ENCODE measurements around the gene PRODH2. TPM values are rescaled to one million over a fixed set of nuclear protein-coding genes. Genes with fewer than 3 reads are reported as not detected.

The PRODH2 gene
- total and polyA plus RNA-seq, 2 of the 13 experiments (the other 11 are each of a cell fraction or from before 2014, with no cell fraction given): 86.7 to 118 TPM

- no peaks in the 10 kb centered on the region for H3K79me2 ChIP-seq (ENCODE audit: insufficient read depth, low read length)
- FAIRE-seq: no peak
- no peaks in the 10 kb centered on the region for H4K20me1 ChIP-seq (ENCODE audit: insufficient read depth, low read length)
- intact Hi-C loops (cut with micrococcal nuclease; ENCODE audit: unreplicated experiment): loop anchor here (1.0 kb wide), 1 partner anchor 50 kb away; no protein-coding TSS in a partner anchor
- in situ Hi-C loops (cut with HindIII; ENCODE audit: extremely low pct_ligation_motif_present, low pct_unique_long_range_greater_than_20kb): no loop called here
- H2AFZ ChIP-seq (ENCODE audit: low read length): no peak overlapping the region
- ATAC-seq: peak; percentile 84
- H3K4me3 ChIP-seq (replicated peaks in 1 of 3; ENCODE audit: insufficient read depth in 1 of 3, low read depth in 2 of 3, low read length in 3 of 3): peak overlapping the region in 2 of 3 experiments; percentile 13 to 34; a peak in 1 of 6 replicates
- no peaks in the 10 kb centered on the region for H3K9me3 ChIP-seq (ENCODE audit: low read length)
- peak; percentile 40 for DNase-seq (ENCODE audit: low spot score)
- peak overlapping the region; percentile 11; the same call in 1 of the 2 replicates for H3K9ac ChIP-seq (ENCODE audit: insufficient read depth, low read depth, low read length)
- no peaks in the 10 kb centered on the region for H3K36me3 ChIP-seq (replicated peaks in 1 of 2; ENCODE audit: control insufficient read depth in 1 of 2, insufficient read depth in 2 of 2, low read length in 2 of 2)
- no TSS peak for BruUV-seq (replicated peaks)
- ChIA-PET POLR2A (interaction anchor here (1.2 to 1.6 kb wide), 4 partner anchors 43 to 57 kb away, joined by 3 read pairs; partner anchors contain the start of genes LIN37 and PSENEN), CTCF (ENCODE audit: low intra/inter-chr PET ratio, low total read pairs) (no interaction called here)
- H3K4me1 ChIP-seq (ENCODE audit: insufficient read depth, low read length): peaks cover 36% of the 10 kb centered on the region
- peak overlapping the region; percentile 61 for H3K4me2 ChIP-seq (ENCODE audit: low read depth, low read length)
- 43% methylated on average over 8 of the region's 20 CpGs for WGBS (ENCODE audit: low lambda C conversion rate)
- H3K27me3 ChIP-seq (ENCODE audit: control insufficient read depth in 1 of 2, insufficient read depth in 2 of 2, low read length in 2 of 2): peaks cover 0 to 4% of the 10 kb centered on the region in 2 experiments; a peak in 3 of 5 replicates
- H3K27ac ChIP-seq (ENCODE audit: extremely low read length, insufficient read depth, low read length): no peak overlapping the region
- TF ChIP-seq LCORL (IDR thresholded peaks at IDR 0.05) (no peak), LCORL (CRISPR knock-in tag; IDR thresholded peaks at IDR 0.05) (0 out of 2 replicates have a peak, but pooled peaks have one; percentile 20), THAP11 (CRISPR knock-in tag; IDR thresholded peaks at IDR 0.05) (peak; percentile 66), HMGXB4 (CRISPR knock-in tag; IDR thresholded peaks at IDR 0.05; ENCODE audit: borderline replicate concordance in 1 of 2, low read depth in 1 of 2) (peak in 1 of 2 experiments; percentile 70; a peak in 2 of 4 replicates), BCL3 (CRISPR knock-in tag; IDR thresholded peaks at IDR 0.05) (0 out of 2 replicates have a peak, but pooled peaks have one; percentile 41), ZBTB42 (CRISPR knock-in tag; IDR thresholded peaks at IDR 0.05) (no peak), ZNF768 (CRISPR knock-in tag; IDR thresholded peaks at IDR 0.05) (peak; percentile 35; the same call in 1 of the 2 replicates), PATZ1 (CRISPR knock-in tag; IDR thresholded peaks at IDR 0.05) (peak; percentile 39; the same call in 1 of the 2 replicates), ZNF143 (CRISPR knock-in tag; IDR thresholded peaks at IDR 0.05) (peak; percentile 37; the same call in 1 of the 2 replicates), ZNF33B (CRISPR knock-in tag; IDR thresholded peaks at IDR 0.05) (0 out of 2 replicates have a peak, but pooled peaks have one; percentile 23)
Observed at GRCh38 chr19:35790981-35791813, 21.4 kb downstream of the PRODH2 start.
